Measurements from ENCODE around the gene XPO1.
"Not testable (repeated sequence)": the region's sequence is repeated elsewhere in the genome, so short reads cannot be mapped to it uniquely, and the experiment has no call there.

The XPO1 gene

GRCh38 chr2:61452392-61452791 lies 85.8 kb downstream of the XPO1 start:
- no peak overlapping the region for H3K4me3 ChIP-seq (ENCODE audit: low read depth, low read length)
- TF ChIP-seq, protein P1, sequence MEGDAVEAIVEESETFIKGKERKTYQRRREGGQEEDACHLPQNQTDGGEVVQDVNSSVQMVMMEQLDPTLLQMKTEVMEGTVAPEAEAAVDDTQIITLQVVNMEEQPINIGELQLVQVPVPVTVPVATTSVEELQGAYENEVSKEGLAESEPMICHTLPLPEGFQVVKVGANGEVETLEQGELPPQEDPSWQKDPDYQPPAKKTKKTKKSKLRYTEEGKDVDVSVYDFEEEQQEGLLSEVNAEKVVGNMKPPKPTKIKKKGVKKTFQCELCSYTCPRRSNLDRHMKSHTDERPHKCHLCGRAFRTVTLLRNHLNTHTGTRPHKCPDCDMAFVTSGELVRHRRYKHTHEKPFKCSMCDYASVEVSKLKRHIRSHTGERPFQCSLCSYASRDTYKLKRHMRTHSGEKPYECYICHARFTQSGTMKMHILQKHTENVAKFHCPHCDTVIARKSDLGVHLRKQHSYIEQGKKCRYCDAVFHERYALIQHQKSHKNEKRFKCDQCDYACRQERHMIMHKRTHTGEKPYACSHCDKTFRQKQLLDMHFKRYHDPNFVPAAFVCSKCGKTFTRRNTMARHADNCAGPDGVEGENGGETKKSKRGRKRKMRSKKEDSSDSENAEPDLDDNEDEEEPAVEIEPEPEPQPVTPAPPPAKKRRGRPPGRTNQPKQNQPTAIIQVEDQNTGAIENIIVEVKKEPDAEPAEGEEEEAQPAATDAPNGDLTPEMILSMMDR (IDR thresholded peaks at IDR 0.05; ENCODE audit: control insufficient read depth, extremely low read depth, insufficient read depth) = no peak
- DNase-seq (ENCODE audit: low read depth) = no peak

DNA sequence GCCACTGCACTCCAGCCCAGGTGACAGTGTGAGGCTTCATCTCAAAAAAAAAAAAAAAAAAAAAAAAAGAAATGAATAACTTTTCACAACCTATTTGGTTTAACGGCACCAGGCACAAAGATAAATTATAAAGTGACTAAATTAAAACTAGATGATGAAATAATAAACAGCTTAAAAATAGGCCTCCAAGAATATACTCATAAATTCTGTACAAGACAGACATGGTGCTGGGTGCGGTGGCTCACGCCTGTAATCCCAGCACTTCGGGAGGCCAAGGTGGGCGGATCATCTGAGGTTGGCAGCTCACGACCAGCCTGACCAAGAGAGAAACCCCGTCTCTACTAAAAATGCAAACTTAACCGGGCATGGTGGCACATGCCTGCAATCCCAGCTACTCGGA lies 87.0 kb downstream of the XPO1 start:
- TF ChIP-seq, protein P1 (IDR thresholded peaks at IDR 0.05; ENCODE audit: control insufficient read depth, extremely low read depth, insufficient read depth) = no peak
- no peak overlapping the region for H3K4me3 ChIP-seq (ENCODE audit: low read depth, low read length)
- no peak for DNase-seq (ENCODE audit: low read depth)

DNA sequence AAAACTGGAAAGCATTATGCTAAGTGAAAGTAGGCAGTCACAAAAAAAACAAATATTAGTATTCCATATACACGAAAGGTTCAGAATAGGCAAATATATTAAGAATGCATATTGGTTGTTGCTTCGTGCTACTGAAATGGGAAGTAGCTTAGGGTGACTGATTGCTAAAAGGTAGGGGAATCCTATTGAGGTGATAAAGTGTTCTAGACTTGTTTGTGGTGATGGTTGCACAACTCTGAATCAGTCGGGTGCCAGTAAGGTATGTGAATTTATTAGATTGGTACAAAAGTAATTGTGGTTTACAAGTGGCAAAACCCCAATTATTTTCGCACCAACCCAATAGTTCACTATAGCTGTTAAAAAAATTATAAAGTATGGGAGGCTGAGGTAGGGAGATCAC lies 88.0 kb downstream of the XPO1 start:
- H3K4me3 ChIP-seq (ENCODE audit: low read depth, low read length) = no peak overlapping the region
- no peak for DNase-seq (ENCODE audit: low read depth)
- TF ChIP-seq, protein P1 (IDR thresholded peaks at IDR 0.05; ENCODE audit: control insufficient read depth, extremely low read depth, insufficient read depth) = no peak

- TF ChIP-seq, protein P1 (IDR thresholded peaks at IDR 0.05; ENCODE audit: control insufficient read depth, extremely low read depth, insufficient read depth) = no peak
- no peak for DNase-seq (ENCODE audit: low read depth)
- H3K4me3 ChIP-seq (ENCODE audit: low read depth, low read length) = no peak overlapping the region
Observed at GRCh38 chr2:61448229-61448628, 89.9 kb downstream of the XPO1 start.

DNA sequence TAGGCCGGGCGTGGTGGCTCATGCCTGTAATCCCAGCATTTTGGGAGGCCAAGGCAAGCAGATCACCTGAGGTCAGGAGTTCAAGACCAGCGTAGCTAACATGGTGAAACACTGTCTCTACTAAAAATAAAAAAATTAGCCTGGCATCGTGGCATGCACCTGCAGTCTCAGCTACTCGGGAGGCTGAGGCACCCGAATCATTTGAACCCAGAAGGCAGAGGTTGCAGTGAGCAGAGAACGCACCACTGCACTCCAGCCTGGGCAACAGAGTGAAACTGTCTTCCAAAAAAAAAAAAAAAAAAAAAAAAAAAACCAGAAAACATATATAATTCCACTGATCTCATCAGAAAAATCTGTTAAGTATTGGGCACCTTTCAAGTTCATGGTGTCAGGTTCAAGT lies 91.2 kb downstream of the XPO1 start:
- not testable (repeated sequence) for H3K4me3 ChIP-seq (ENCODE audit: low read depth, low read length); DNase-seq (ENCODE audit: low read depth)

GRCh38 chr2:61443342-61444041 lies 94.7 kb downstream of the XPO1 start:
- DNase-seq (ENCODE audit: low read depth) = no peak
- TF ChIP-seq, protein P1 (IDR thresholded peaks at IDR 0.05; ENCODE audit: control insufficient read depth, extremely low read depth, insufficient read depth) = no peak
- H3K4me3 ChIP-seq (ENCODE audit: low read depth, low read length) = no peak overlapping the region

- no peak overlapping the region for H3K4me3 ChIP-seq (ENCODE audit: low read depth, low read length)
- TF ChIP-seq, protein P1 (IDR thresholded peaks at IDR 0.05; ENCODE audit: control insufficient read depth, extremely low read depth, insufficient read depth) = no peak
- DNase-seq (ENCODE audit: low read depth) = no peak
Observed at GRCh38 chr2:61439241-61440002, 98.7 kb downstream of the XPO1 start.
